OCI-LY7 (cell line): ENCODE data around the gene METTL21C.

Source experiments
- EZH2phosphoT487 ChIP-seq: fragments of 200-600 bp; sonication (generic); IDR thresholded peaks from 2 replicates; pipeline ENCODE4 v1.6.1; 2018; ENCODE audit warnings: low read depth, borderline replicate concordance, mild to moderate bottlenecking, mixed run types, antibody characterized with exemption, low read length, moderate library complexity, mixed read lengths
- TF ChIP-seq, protein P1 (sequence below): fragments of 200-600 bp; sonication (generic); conservative IDR thresholded peaks from 2 replicates; pipeline ENCODE4 v1.5.1; 2014; ENCODE audit warnings: mild to moderate bottlenecking, antibody characterized with exemption, low read length, moderate library complexity, mixed read lengths

DNA sequence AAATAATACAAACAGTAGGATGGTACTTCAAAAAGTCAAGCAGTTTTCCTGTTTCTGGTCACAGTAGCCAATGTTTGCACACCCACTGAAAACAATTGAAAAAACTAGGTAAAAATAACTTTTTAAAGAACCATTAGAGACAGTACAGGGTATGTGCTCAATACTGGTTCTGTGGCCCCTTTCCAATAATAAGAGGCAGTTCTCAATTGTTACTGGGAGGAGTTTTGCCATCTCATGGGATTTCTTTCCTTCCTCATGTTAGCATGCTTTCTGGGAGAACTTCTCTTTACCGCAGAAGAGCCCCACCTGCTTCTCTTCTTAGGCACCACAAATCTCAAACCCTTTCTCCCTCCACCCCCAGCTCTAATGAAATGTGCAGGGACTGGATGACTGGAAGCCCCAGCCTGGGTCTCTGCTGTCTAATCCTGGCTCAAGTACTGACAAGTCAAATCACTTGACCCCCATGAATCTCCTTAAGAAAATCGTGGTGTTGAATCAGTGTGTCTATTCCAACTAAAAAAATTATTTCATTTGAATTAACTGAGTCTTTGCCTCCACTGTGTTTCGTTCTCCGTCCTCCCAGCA lies 14.6 kb downstream of the METTL21C start:
- TF ChIP-seq, protein P1, sequence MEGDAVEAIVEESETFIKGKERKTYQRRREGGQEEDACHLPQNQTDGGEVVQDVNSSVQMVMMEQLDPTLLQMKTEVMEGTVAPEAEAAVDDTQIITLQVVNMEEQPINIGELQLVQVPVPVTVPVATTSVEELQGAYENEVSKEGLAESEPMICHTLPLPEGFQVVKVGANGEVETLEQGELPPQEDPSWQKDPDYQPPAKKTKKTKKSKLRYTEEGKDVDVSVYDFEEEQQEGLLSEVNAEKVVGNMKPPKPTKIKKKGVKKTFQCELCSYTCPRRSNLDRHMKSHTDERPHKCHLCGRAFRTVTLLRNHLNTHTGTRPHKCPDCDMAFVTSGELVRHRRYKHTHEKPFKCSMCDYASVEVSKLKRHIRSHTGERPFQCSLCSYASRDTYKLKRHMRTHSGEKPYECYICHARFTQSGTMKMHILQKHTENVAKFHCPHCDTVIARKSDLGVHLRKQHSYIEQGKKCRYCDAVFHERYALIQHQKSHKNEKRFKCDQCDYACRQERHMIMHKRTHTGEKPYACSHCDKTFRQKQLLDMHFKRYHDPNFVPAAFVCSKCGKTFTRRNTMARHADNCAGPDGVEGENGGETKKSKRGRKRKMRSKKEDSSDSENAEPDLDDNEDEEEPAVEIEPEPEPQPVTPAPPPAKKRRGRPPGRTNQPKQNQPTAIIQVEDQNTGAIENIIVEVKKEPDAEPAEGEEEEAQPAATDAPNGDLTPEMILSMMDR, result no peak
- no peak for TF ChIP-seq EZH2phosphoT487
